ENCODE measurements around the gene SLAMF1.
"Not testable (repeated sequence)": the region's sequence is repeated elsewhere in the genome, so short reads cannot be mapped to it uniquely, and the experiment has no call there.

Gene SLAMF1

GRCh38 chr1:160665330-160666078 is 18.7 kb upstream of the SLAMF1 start:
- no peak for DNase-seq (ENCODE audit: low read depth)

- no peak for DNase-seq (ENCODE audit: low read depth)
Measured at GRCh38 chr1:160664573-160665051, 17.8 kb upstream of the SLAMF1 start.

GRCh38 chr1:160662910-160663309 is 16.1 kb upstream of the SLAMF1 start:
- DNase-seq (ENCODE audit: low read depth), result no peak

GRCh38 chr1:160659566-160659965 is 12.7 kb upstream of the SLAMF1 start:
- no peak for DNase-seq (ENCODE audit: low read depth)

GRCh38 chr1:160658814-160659193 is 12.0 kb upstream of the SLAMF1 start:
- no peak for DNase-seq (ENCODE audit: low read depth)

GRCh38 chr1:160658162-160658813 is 11.4 kb upstream of the SLAMF1 start:
- DNase-seq (ENCODE audit: low read depth), result no peak

- DNase-seq (ENCODE audit: low read depth), result no peak
Measured at GRCh38 chr1:160657250-160657781, 10.5 kb upstream of the SLAMF1 start.

- no peak for DNase-seq (ENCODE audit: low read depth)
Measured at GRCh38 chr1:160656737-160657136, 9.9 kb upstream of the SLAMF1 start.

- no peak for DNase-seq (ENCODE audit: low read depth)
Measured at GRCh38 chr1:160653620-160654016, 6.8 kb upstream of the SLAMF1 start.

GRCh38 chr1:160652924-160653619 is 6.2 kb upstream of the SLAMF1 start:
- no peak for DNase-seq (ENCODE audit: low read depth)

- not testable (repeated sequence) for DNase-seq (ENCODE audit: low read depth)
Measured at GRCh38 chr1:160652065-160652641, 5.3 kb upstream of the SLAMF1 start.

GRCh38 chr1:160651433-160652064 is 4.7 kb upstream of the SLAMF1 start:
- DNase-seq (ENCODE audit: low read depth), result no peak

GRCh38 chr1:160647329-160647720 is 481 bp upstream of the SLAMF1 start:
- no peak for DNase-seq (ENCODE audit: low read depth)

GRCh38 chr1:160646180-160646579 is 664 bp downstream of the SLAMF1 start:
- no peak for DNase-seq (ENCODE audit: low read depth)

- no peak for DNase-seq (ENCODE audit: low read depth)
Measured at GRCh38 chr1:160645386-160646130, 1.3 kb downstream of the SLAMF1 start.

GRCh38 chr1:160644399-160644798 is 2.4 kb downstream of the SLAMF1 start:
- no peak for DNase-seq (ENCODE audit: low read depth)

- no peak for DNase-seq (ENCODE audit: low read depth)
Measured at GRCh38 chr1:160643138-160643537, 3.7 kb downstream of the SLAMF1 start.

GRCh38 chr1:160642281-160642644 is 4.6 kb downstream of the SLAMF1 start:
- DNase-seq (ENCODE audit: low read depth), result no peak

GRCh38 chr1:160641323-160642280 is 5.2 kb downstream of the SLAMF1 start:
- no peak for DNase-seq (ENCODE audit: low read depth)

Data from HS-27A (cell line).